IMR-90 (cell line): ENCODE data around the gene C2CD4C. TPM values are rescaled to one million over a fixed set of nuclear protein-coding genes. Genes with fewer than 3 reads are reported as not detected.
"Not testable (repeated sequence)": the region's sequence is repeated elsewhere in the genome, so short reads cannot be mapped to it uniquely, and the experiment has no call there.

Experiments used
- ATAC-seq: fragments of 200-7000 bp; cut with Tn5 transposase; 2 replicates; pipeline ENCODE4 v1.9.1; 2020; ENCODE audit warnings: low read depth, mild to moderate bottlenecking, moderate library complexity
- BruUV-seq: library from RNA; stranded (reverse); fragments of 400-500 nt; replicated peaks from 2 replicates; lab custom pipeline; 2021; lab: Mats Ljungman, UMichigan
- CTCF ChIA-PET: fragments of 300-600 bp; formaldehyde crosslinking; extraction: SDS; loops from one replicate; lab custom pipeline; 2021; ENCODE audit warnings: antibody characterized with exemption; lab: Yijun Ruan, JAX
- POLR2A ChIA-PET: fragments of 300-600 bp; sonication (Branson Sonifier 250); formaldehyde crosslinking; loops from one replicate; lab custom pipeline; 2022; ENCODE audit warnings: antibody characterized with exemption; ENCODE audit not compliant: unreplicated experiment; lab: Charles Lee
- DNase-seq: peaks from one replicate; pipeline ENCODE4 v3.0.0; 2013
- H2AFZ ChIP-seq: replicated peaks from 2 replicates; pipeline ENCODE3; 2013; ENCODE audit warnings: low read length, mild to moderate bottlenecking; ENCODE audit not compliant: poor library complexity
- H2AK5ac ChIP-seq: 2 replicates; pipeline ENCODE4 v1.6.1; 2013; ENCODE audit warnings: low read depth, low read length, inconsistent platforms
- H2AK9ac ChIP-seq: replicated peaks from 2 replicates; pipeline ENCODE3; 2013; ENCODE audit warnings: mild to moderate bottlenecking, low read depth, low read length, moderate library complexity; ENCODE audit not compliant: poor library complexity
- H2BK120ac ChIP-seq: 2 replicates; pipeline ENCODE4 v1.6.1; 2013; ENCODE audit warnings: low read depth, low read length, inconsistent platforms
- H2BK15ac ChIP-seq: 3 replicates; pipeline ENCODE4 v1.6.1; 2013; ENCODE audit warnings: low read depth, low read length, inconsistent platforms
- H2BK20ac ChIP-seq: 2 replicates; pipeline ENCODE4 v1.6.1; 2013; ENCODE audit warnings: low read depth, mild to moderate bottlenecking, inconsistent platforms, low read length, moderate library complexity
- H2BK5ac ChIP-seq: 2 replicates; pipeline ENCODE4 v1.6.1; 2013; ENCODE audit warnings: mild to moderate bottlenecking, low read depth, low read length, inconsistent platforms; ENCODE audit not compliant: poor library complexity, severe bottlenecking
- H3K14ac ChIP-seq: replicated peaks from 2 replicates; pipeline ENCODE4 v1.6.1; 2013; ENCODE audit warnings: low read depth, low read length, inconsistent platforms
- H3K18ac ChIP-seq: 2 replicates; pipeline ENCODE4 v1.6.1; 2013; ENCODE audit warnings: low read depth, low read length, control low read depth
- H3K23ac ChIP-seq: 2 replicates; pipeline ENCODE4 v1.6.1; 2013; ENCODE audit warnings: low read depth, low read length, inconsistent platforms
- H3K27ac ChIP-seq: 2 replicates; pipeline ENCODE4 v1.5.1; 2013; ENCODE audit warnings: mild to moderate bottlenecking, control low read depth, low read length; ENCODE audit not compliant: insufficient read depth
- H3K27me3 ChIP-seq: 2 replicates; pipeline ENCODE4 v1.6.1; 2013; ENCODE audit warnings: low read length; ENCODE audit not compliant: control insufficient read depth, insufficient read depth
- H3K36me3 ChIP-seq: 2 replicates; pipeline ENCODE4 v1.6.1; 2013; ENCODE audit warnings: low read length, mixed read lengths; ENCODE audit not compliant: control insufficient read depth, insufficient read depth
- H3K4ac ChIP-seq: 2 replicates; pipeline ENCODE4 v1.6.1; 2013; ENCODE audit warnings: low read depth, low read length, inconsistent platforms
- H3K4me1 ChIP-seq: 2 replicates; pipeline ENCODE4 v1.6.1; 2013; ENCODE audit warnings: low read length, mixed read lengths; ENCODE audit not compliant: control insufficient read depth, insufficient read depth
- H3K4me2 ChIP-seq: 2 replicates; pipeline ENCODE4 v1.6.1; 2013; ENCODE audit warnings: low read depth, mild to moderate bottlenecking, control low read depth, low read length, moderate library complexity
- H3K4me3 ChIP-seq: 2 replicates; pipeline ENCODE4 v1.5.1; 2013; ENCODE audit warnings: low read depth, mild to moderate bottlenecking, control low read depth, low read length, moderate library complexity; ENCODE audit not compliant: insufficient read depth
- H3K56ac ChIP-seq: 2 replicates; pipeline ENCODE4 v1.6.1; 2013; ENCODE audit warnings: low read length, inconsistent platforms; ENCODE audit not compliant: insufficient read depth; ENCODE audit errors: extremely low read depth
- H3K79me1 ChIP-seq, 2 experiments: 2 replicates each; pipeline ENCODE4 v1.6.1; 2013; ENCODE audit warnings: low read length in 2 of 2, inconsistent platforms in 1 of 2, low read depth in 1 of 2
- H3K9ac ChIP-seq: 2 replicates; pipeline ENCODE4 v1.6.1; 2013; ENCODE audit warnings: low read depth, low read length, control low read depth
- H3K9me1 ChIP-seq: 2 replicates; pipeline ENCODE4 v1.6.1; 2013; ENCODE audit warnings: low read length, inconsistent platforms; ENCODE audit not compliant: insufficient read depth
- H3K9me3 ChIP-seq: 2 replicates; pipeline ENCODE4 v1.6.1; 2013; ENCODE audit warnings: low read length; ENCODE audit not compliant: control insufficient read depth, insufficient read depth
- H4K20me1 ChIP-seq: 2 replicates; pipeline ENCODE4 v1.6.1; 2013; ENCODE audit warnings: low read length, inconsistent platforms; ENCODE audit not compliant: insufficient read depth
- H4K5ac ChIP-seq: 2 replicates; pipeline ENCODE4 v1.6.1; 2013; ENCODE audit warnings: mild to moderate bottlenecking, low read depth, low read length, control low read depth
- H4K8ac ChIP-seq, 2 experiments: 2 replicates each; pipeline ENCODE4 v1.6.1; 2013; ENCODE audit warnings: low read depth in 2 of 2, low read length in 2 of 2, control low read depth in 1 of 2, inconsistent platforms in 1 of 2
- H4K91ac ChIP-seq: 2 replicates; pipeline ENCODE4 v1.6.1; 2013; ENCODE audit warnings: low read depth, low read length, inconsistent platforms; ENCODE audit not compliant: insufficient read depth
- CTCF ChIP-seq: conservative IDR thresholded peaks from 2 replicates; pipeline ENCODE4 v1.5.1; 2012; ENCODE audit warnings: mild to moderate bottlenecking, low read depth, low read length, improper control_type of control experiment
- WGBS, 2 experiments: methylation state at CpG; one replicate each; pipeline versions ENCODE4 v1.1.5 to v1.1.7; 2013; ENCODE audit warnings: missing lambda C conversion rate in 2 of 2; ENCODE audit not compliant: insufficient read length in 1 of 2; ENCODE audit errors: extremely low coverage in 2 of 2; 5-methylcytosine and 5-hydroxymethylcytosine counted together
- dilution Hi-C: fragments of 300-500 bp; cut with HindIII; formaldehyde crosslinking; loops from one replicate; pipeline ENCODE4 v1.14.3; 2018; ENCODE audit warnings: low sequenced_read_pairs; ENCODE audit not compliant: unreplicated experiment
- in situ Hi-C: fragments of 300-500 bp; cut with MboI; formaldehyde crosslinking; loops from 3 replicates; pipeline ENCODE4 v1.14.3; 2019; ENCODE audit warnings: low sequenced_read_pairs, inconsistent platforms, mixed read lengths
- intact Hi-C: fragments of 100-400 bp; cut with micrococcal nuclease; formaldehyde crosslinking; loops from 2 replicates; pipeline ENCODE4 v1.10.0; 2022
- polyA plus RNA-seq, 3 experiments: library from polyadenylated mRNA; depleted of rRNA; stranded (reverse); fragments of >200 nt; gene quantifications; 2 replicates each; pipeline ENCODE4 v1.2.3, GENCODE V29; 2012; ENCODE audit warnings: low replicate concordance in 1 of 3
- total RNA-seq: library from RNA; depleted of rRNA; stranded (reverse); fragments of >200 nt; gene quantifications from 2 replicates; pipeline ENCODE4 v1.2.3, GENCODE V29; 2012

C2CD4C gene
- total and polyA plus RNA-seq, 2 of the 4 experiments (the other 2 are of a cell fraction), result under 0.01 to 0.07 TPM

DNA sequence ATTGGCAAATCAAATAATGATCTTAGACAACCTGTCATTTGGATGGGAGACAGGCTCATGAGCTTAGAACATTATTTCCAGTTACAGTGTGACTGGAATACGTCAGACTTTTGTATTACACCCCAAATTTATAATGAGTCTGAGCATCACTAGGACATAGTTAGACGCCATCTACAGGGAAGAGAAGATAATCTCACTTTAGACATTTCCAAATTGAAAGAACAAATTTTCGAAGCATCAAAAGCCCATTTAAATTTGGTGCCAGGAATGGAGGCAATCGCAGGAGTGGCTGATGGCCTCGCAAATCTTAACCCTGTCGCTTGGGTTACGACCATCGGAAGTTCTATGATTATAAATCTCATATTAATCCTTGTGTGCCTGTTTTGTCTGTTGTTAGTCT, 22.8 kb downstream of the C2CD4C start:
- H3K23ac ChIP-seq, H2BK5ac ChIP-seq, H3K9me3 ChIP-seq, H2BK20ac ChIP-seq, H3K9ac ChIP-seq, intact Hi-C loops, DNase-seq, POLR2A ChIA-PET, H3K4me3 ChIP-seq, H2BK120ac ChIP-seq, H3K4me2 ChIP-seq, H2AFZ ChIP-seq, H2AK5ac ChIP-seq, BruUV-seq, H4K20me1 ChIP-seq, H3K18ac ChIP-seq, H4K91ac ChIP-seq, H3K9me1 ChIP-seq, dilution Hi-C loops, H2AK9ac ChIP-seq, ATAC-seq, H4K5ac ChIP-seq, in situ Hi-C loops, H3K56ac ChIP-seq, H3K79me1 ChIP-seq, H3K27ac ChIP-seq, H3K14ac ChIP-seq, H3K4me1 ChIP-seq, H4K8ac ChIP-seq, H3K36me3 ChIP-seq, H3K4ac ChIP-seq, H2BK15ac ChIP-seq, CTCF ChIA-PET: not testable (repeated sequence)
- no CpG with 5 or more reads among the region's 8 CpGs for WGBS, 2 experiments
- H3K27me3 ChIP-seq, result peaks cover 16% of the 10 kb centered on the region
- TF ChIP-seq CTCF, result 0 out of 2 replicates have a peak, but pooled peaks have one; percentile 6
